Bronchial epithelial cell (primary cell): Measurements from ENCODE around the gene WASF1. TPM values are rescaled to one million over a fixed set of nuclear protein-coding genes. Genes with fewer than 3 reads are reported as not detected.
A peak's percentile ranks its signal among the peaks of the same experiment; 100 is the strongest.

Experiments used
- DNase-seq: peaks from one replicate; pipeline ENCODE4 v3.0.0-alpha.2; 2010; ENCODE audit warnings: low read depth
- FAIRE-seq: peaks from 2 replicates; lab custom pipeline; 2011; peaks lifted over from hg19 to GRCh38; lab: Jason Lieb, UNC
- H3K27me3 ChIP-seq: 2 replicates; pipeline ENCODE4 v1.5.1; 2011; ENCODE audit warnings: low read length; ENCODE audit not compliant: control insufficient read depth, insufficient read depth
- H3K36me3 ChIP-seq: 2 replicates; pipeline ENCODE4 v1.5.1; 2011; ENCODE audit warnings: low read length; ENCODE audit not compliant: control insufficient read depth, insufficient read depth
- H3K4me3 ChIP-seq: 2 replicates; pipeline ENCODE4 v1.5.1; 2011; ENCODE audit warnings: mild to moderate bottlenecking, low read depth, low read length, control low read depth
- CTCF ChIP-seq: IDR thresholded peaks from 2 replicates; pipeline ENCODE4 v1.5.1; 2011; ENCODE audit warnings: mild to moderate bottlenecking, moderate library complexity, low read length, control low read depth, inconsistent platforms; ENCODE audit not compliant: insufficient read depth, severe bottlenecking
- total RNA-seq: library from RNA; depleted of rRNA; stranded (reverse); fragments of >200 nt; gene quantifications from 2 replicates; pipeline ENCODE4 v1.2.1, GENCODE V29; 2014

The WASF1 gene
- total RNA-seq, 1 donor from 2014 or later: 7.1 TPM

GRCh38 chr6:110158479-110158878 is 21.0 kb downstream of the WASF1 start:
- no peak for TF ChIP-seq CTCF
- H3K36me3 ChIP-seq: no peaks in the 10 kb centered on the region
- no peak overlapping the region for H3K4me3 ChIP-seq
- H3K27me3 ChIP-seq: no peaks in the 10 kb centered on the region
- FAIRE-seq (no peak), DNase-seq (peak; percentile 54)

- Histone ChIP-seq H3K27me3 (no peaks in the 10 kb centered on the region), H3K36me3 (no peaks in the 10 kb centered on the region), H3K4me3 (no peak overlapping the region)
- no peak for TF ChIP-seq CTCF
- FAIRE-seq (no peak), DNase-seq (no peak)
Measured at GRCh38 chr6:110147870-110148269, 31.6 kb downstream of the WASF1 start.

GRCh38 chr6:110140650-110141049 is 38.8 kb downstream of the WASF1 start:
- Histone ChIP-seq H3K27me3 (no peaks in the 10 kb centered on the region), H3K36me3 (peaks cover 3% of the 10 kb centered on the region), H3K4me3 (no peak overlapping the region)
- peak; percentile 87 for DNase-seq
- FAIRE-seq: peak; percentile 97
- TF ChIP-seq CTCF: no peak

- Histone ChIP-seq H3K36me3 (peaks cover 3% of the 10 kb centered on the region), H3K4me3 (no peak overlapping the region), H3K27me3 (no peaks in the 10 kb centered on the region)
- no peak for DNase-seq
- no peak for FAIRE-seq
- TF ChIP-seq CTCF: no peak
Measured at GRCh38 chr6:110139052-110139451, 40.4 kb downstream of the WASF1 start.

- Histone ChIP-seq H3K4me3 (no peak overlapping the region), H3K27me3 (no peaks in the 10 kb centered on the region), H3K36me3 (peaks cover 3% of the 10 kb centered on the region)
- TF ChIP-seq CTCF: no peak
- FAIRE-seq: peak; percentile 85
- no peak for DNase-seq
Measured at GRCh38 chr6:110137924-110138887, 41.3 kb downstream of the WASF1 start.
